ENCODE results near the gene KCND2. TPM values are rescaled to one million over a fixed set of nuclear protein-coding genes. Genes with fewer than 3 reads are reported as not detected.

The KCND2 gene
- total and polyA plus RNA-seq, 2 donors from 2014 or later, result 0.19 TPM; not detected in 1

- no peaks in the 10 kb centered on the region for H3K4me1 ChIP-seq (ENCODE audit: control insufficient read depth in 2 of 3, insufficient read depth in 2 of 3, low read depth in 1 of 3, low read length in 3 of 3)
- H3K27ac ChIP-seq (ENCODE audit: low read depth in 2 of 2, low read length in 2 of 2), result no peak overlapping the region
- no peaks in the 10 kb centered on the region for H3K36me3 ChIP-seq (ENCODE audit: control insufficient read depth in 2 of 3, insufficient read depth in 3 of 3, low read length in 3 of 3)
- no peak overlapping the region for H3K4me3 ChIP-seq (ENCODE audit: low read length in 3 of 3)
- FAIRE-seq (no peak), DNase-seq (no peak)
- H3K27me3 ChIP-seq (ENCODE audit: control insufficient read depth, insufficient read depth, low read length), result no peaks in the 10 kb centered on the region
- TF ChIP-seq, protein P1, sequence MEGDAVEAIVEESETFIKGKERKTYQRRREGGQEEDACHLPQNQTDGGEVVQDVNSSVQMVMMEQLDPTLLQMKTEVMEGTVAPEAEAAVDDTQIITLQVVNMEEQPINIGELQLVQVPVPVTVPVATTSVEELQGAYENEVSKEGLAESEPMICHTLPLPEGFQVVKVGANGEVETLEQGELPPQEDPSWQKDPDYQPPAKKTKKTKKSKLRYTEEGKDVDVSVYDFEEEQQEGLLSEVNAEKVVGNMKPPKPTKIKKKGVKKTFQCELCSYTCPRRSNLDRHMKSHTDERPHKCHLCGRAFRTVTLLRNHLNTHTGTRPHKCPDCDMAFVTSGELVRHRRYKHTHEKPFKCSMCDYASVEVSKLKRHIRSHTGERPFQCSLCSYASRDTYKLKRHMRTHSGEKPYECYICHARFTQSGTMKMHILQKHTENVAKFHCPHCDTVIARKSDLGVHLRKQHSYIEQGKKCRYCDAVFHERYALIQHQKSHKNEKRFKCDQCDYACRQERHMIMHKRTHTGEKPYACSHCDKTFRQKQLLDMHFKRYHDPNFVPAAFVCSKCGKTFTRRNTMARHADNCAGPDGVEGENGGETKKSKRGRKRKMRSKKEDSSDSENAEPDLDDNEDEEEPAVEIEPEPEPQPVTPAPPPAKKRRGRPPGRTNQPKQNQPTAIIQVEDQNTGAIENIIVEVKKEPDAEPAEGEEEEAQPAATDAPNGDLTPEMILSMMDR (IDR thresholded peaks at IDR 0.05; ENCODE audit: borderline replicate concordance, extremely low read depth, insufficient read depth), result no peak
- intact Hi-C loops (cut with DNase I), result no loop called here
- H3K9ac ChIP-seq (ENCODE audit: low read length in 3 of 3), result no peak overlapping the region
- H3K9me3 ChIP-seq (ENCODE audit: control insufficient read depth in 2 of 3, insufficient read depth in 1 of 3, low read length in 3 of 3), result no peaks in the 10 kb centered on the region
Measured at GRCh38 chr7:120462991-120463390, 190.0 kb downstream of the KCND2 start.

DNA sequence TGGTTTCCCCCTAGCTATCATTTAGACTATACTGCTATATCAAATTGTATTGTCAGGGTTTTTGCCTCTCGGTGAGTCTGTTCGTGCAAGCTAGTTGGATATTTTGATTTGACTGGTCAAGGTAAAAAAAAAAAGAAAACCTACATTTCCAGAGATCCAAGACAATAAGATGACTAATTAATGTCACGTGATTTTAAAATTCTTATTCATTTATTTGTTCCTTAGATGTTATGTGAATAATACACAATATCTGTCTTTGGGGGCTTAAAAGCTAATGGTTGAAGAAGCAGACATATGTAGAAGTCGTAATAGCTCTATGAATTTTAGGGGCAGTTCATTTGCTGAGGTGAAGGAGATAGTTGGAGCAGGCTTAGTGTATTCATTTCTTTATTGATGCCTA, 191.1 kb downstream of the KCND2 start:
- no peaks in the 10 kb centered on the region for H3K9me3 ChIP-seq (ENCODE audit: control insufficient read depth in 2 of 3, insufficient read depth in 1 of 3, low read length in 3 of 3)
- no peaks in the 10 kb centered on the region for H3K36me3 ChIP-seq (ENCODE audit: control insufficient read depth in 2 of 3, insufficient read depth in 3 of 3, low read length in 3 of 3)
- no peak overlapping the region for H3K4me3 ChIP-seq (ENCODE audit: low read length in 3 of 3)
- H3K27me3 ChIP-seq (ENCODE audit: control insufficient read depth, insufficient read depth, low read length), result no peaks in the 10 kb centered on the region
- no peak overlapping the region for H3K27ac ChIP-seq (ENCODE audit: low read depth in 2 of 2, low read length in 2 of 2)
- DNase-seq (no peak), FAIRE-seq (no peak)
- no peaks in the 10 kb centered on the region for H3K4me1 ChIP-seq (ENCODE audit: control insufficient read depth in 2 of 3, insufficient read depth in 2 of 3, low read depth in 1 of 3, low read length in 3 of 3)
- no peak overlapping the region for H3K9ac ChIP-seq (ENCODE audit: low read length in 3 of 3)
- intact Hi-C loops (cut with DNase I), result no loop called here
- TF ChIP-seq, protein P1 (IDR thresholded peaks at IDR 0.05; ENCODE audit: borderline replicate concordance, extremely low read depth, insufficient read depth), result no peak

DNA sequence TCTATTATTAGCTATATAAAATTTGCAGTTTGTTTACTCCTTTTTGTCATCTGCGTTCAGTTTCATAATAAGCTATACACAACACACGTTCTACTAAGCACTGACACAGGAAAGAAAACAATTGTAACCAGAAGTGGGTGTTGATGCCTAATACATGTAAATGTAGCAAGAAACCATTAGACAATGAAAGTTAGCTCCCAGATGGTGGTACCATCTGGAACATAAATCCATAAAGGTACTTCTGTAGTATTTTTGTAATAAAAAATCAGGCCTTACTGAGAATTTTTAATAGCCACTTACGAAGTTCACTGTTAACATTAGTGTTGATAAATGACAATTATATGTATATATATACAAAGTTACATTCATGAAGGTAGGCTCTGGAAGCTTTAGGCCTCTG, 194.7 kb downstream of the KCND2 start:
- H3K27ac ChIP-seq (ENCODE audit: low read depth in 2 of 2, low read length in 2 of 2), result no peak overlapping the region
- no peak overlapping the region for H3K4me3 ChIP-seq (ENCODE audit: low read length in 3 of 3)
- no peaks in the 10 kb centered on the region for H3K36me3 ChIP-seq (ENCODE audit: control insufficient read depth in 2 of 3, insufficient read depth in 3 of 3, low read length in 3 of 3)
- no peaks in the 10 kb centered on the region for H3K9me3 ChIP-seq (ENCODE audit: control insufficient read depth in 2 of 3, insufficient read depth in 1 of 3, low read length in 3 of 3)
- no peaks in the 10 kb centered on the region for H3K27me3 ChIP-seq (ENCODE audit: control insufficient read depth, insufficient read depth, low read length)
- DNase-seq (no peak), FAIRE-seq (no peak)
- no peak overlapping the region for H3K9ac ChIP-seq (ENCODE audit: low read length in 3 of 3)
- intact Hi-C loops (cut with DNase I), result no loop called here
- TF ChIP-seq, protein P1 (IDR thresholded peaks at IDR 0.05; ENCODE audit: borderline replicate concordance, extremely low read depth, insufficient read depth), result no peak
- H3K4me1 ChIP-seq (ENCODE audit: control insufficient read depth in 2 of 3, insufficient read depth in 2 of 3, low read depth in 1 of 3, low read length in 3 of 3), result no peaks in the 10 kb centered on the region

DNA sequence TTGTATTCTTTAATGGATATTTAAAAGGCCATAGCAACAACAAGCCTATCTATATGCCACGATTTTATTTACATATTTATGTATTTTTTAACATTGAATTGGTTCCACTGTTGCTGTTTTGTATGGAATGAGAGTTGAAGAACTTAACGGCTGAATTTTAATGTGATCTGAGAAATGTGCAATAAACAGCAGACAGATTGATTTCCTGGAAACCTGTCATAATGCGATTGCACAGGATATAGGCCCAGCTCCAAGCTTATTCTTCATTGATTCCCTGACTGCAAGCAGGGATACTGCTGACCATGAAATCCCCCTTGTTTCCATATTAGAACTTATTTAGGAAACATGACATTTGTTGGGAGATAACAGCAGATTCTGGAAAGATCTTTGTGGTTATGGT, 195.6 kb downstream of the KCND2 start:
- Histone ChIP-seq H3K9me3 (ENCODE audit: control insufficient read depth in 2 of 3, insufficient read depth in 1 of 3, low read length in 3 of 3) (no peaks in the 10 kb centered on the region), H3K27ac (ENCODE audit: low read depth in 2 of 2, low read length in 2 of 2) (no peak overlapping the region), H3K4me1 (ENCODE audit: control insufficient read depth in 2 of 3, insufficient read depth in 2 of 3, low read depth in 1 of 3, low read length in 3 of 3) (no peaks in the 10 kb centered on the region), H3K4me3 (ENCODE audit: low read length in 3 of 3) (no peak overlapping the region), H3K36me3 (ENCODE audit: control insufficient read depth in 2 of 3, insufficient read depth in 3 of 3, low read length in 3 of 3) (no peaks in the 10 kb centered on the region), H3K27me3 (ENCODE audit: control insufficient read depth, insufficient read depth, low read length) (no peaks in the 10 kb centered on the region), H3K9ac (ENCODE audit: low read length in 3 of 3) (no peak overlapping the region)
- no peak for FAIRE-seq
- TF ChIP-seq, protein P1 (IDR thresholded peaks at IDR 0.05; ENCODE audit: borderline replicate concordance, extremely low read depth, insufficient read depth), result no peak
- intact Hi-C loops (cut with DNase I), result no loop called here
- DNase-seq, result no peak
